Eye (tissue), 1 donor: ENCODE results near the gene SRSF2.
"Not testable (repeated sequence)": the region's sequence is repeated elsewhere in the genome, so short reads cannot be mapped to it uniquely, and the experiment has no call there.

Source experiments
- DNase-seq: peaks from one replicate; pipeline ENCODE4 v3.0.0-alpha.2; 2015

SRSF2 gene

GRCh38 chr17:76720211-76720610 lies 16.9 kb downstream of the SRSF2 start:
- DNase-seq = no peak

- no peak for DNase-seq
These were observed 18.6 kb downstream of the SRSF2 start for GRCh38 chr17:76718516-76718915.

GRCh38 chr17:76716839-76717215 lies 20.3 kb downstream of the SRSF2 start:
- DNase-seq = no peak

GRCh38 chr17:76716146-76716838 lies 20.8 kb downstream of the SRSF2 start:
- DNase-seq = no peak

- DNase-seq = no peak
These were observed 21.7 kb downstream of the SRSF2 start for GRCh38 chr17:76715496-76715830.

- DNase-seq = peak; percentile 85
These were observed 22.2 kb downstream of the SRSF2 start for GRCh38 chr17:76714822-76715495.

- DNase-seq = no peak
These were observed 22.8 kb downstream of the SRSF2 start for GRCh38 chr17:76714336-76714735.

GRCh38 chr17:76713765-76714164 lies 23.4 kb downstream of the SRSF2 start:
- no peak for DNase-seq

- DNase-seq = not testable (repeated sequence)
These were observed 24.8 kb downstream of the SRSF2 start for GRCh38 chr17:76712321-76712720.

- DNase-seq = peak; percentile 87
These were observed 26.1 kb downstream of the SRSF2 start, which contains the start of gene MXRA7 for GRCh38 chr17:76710863-76711611. Gene MXRA7, minus strand, starts transcription at chr17:76710965. Its CDS starts 19 bp downstream, at chr17:76710946.

- peak; percentile 73 for DNase-seq
These were observed 26.9 kb downstream of the SRSF2 start for GRCh38 chr17:76709951-76710862.

GRCh38 chr17:76709077-76709950 lies 27.8 kb downstream of the SRSF2 start:
- peak; percentile 89 for DNase-seq

GRCh38 chr17:76707985-76708807 lies 28.9 kb downstream of the SRSF2 start:
- DNase-seq = peak; percentile 90

- no peak for DNase-seq
These were observed 30.3 kb downstream of the SRSF2 start for GRCh38 chr17:76706817-76707216.

GRCh38 chr17:76704805-76705204 lies 32.3 kb downstream of the SRSF2 start:
- no peak for DNase-seq

GRCh38 chr17:76702941-76703637 lies 34.0 kb downstream of the SRSF2 start:
- DNase-seq = no peak

GRCh38 chr17:76702076-76702475 lies 35.1 kb downstream of the SRSF2 start:
- DNase-seq = no peak

- peak; percentile 74 for DNase-seq
These were observed 35.6 kb downstream of the SRSF2 start for GRCh38 chr17:76701471-76701967.

GRCh38 chr17:76700617-76701470 lies 36.3 kb downstream of the SRSF2 start:
- peak; percentile 86 for DNase-seq
